PFSK-1 (cell line): ENCODE measurements around the gene HAGHL.

Experiments used
- FOXP2 ChIP-seq: optimal IDR thresholded peaks from 2 replicates; pipeline ENCODE3; 2011; ENCODE audit warnings: borderline replicate concordance, control low read depth, inconsistent platforms; ENCODE audit not compliant: insufficient read depth; ENCODE audit errors: extremely low read length, extremely low read depth
- POLR2AphosphoS5 ChIP-seq: IDR thresholded peaks from 2 replicates; pipeline ENCODE4 v1.6.1; 2012; ENCODE audit warnings: low read depth, mild to moderate bottlenecking, control low read depth, low read length, moderate library complexity
- REST ChIP-seq, 2 experiments: IDR thresholded peaks; 2 replicates each; pipeline versions ENCODE4 v1.6.1 to v1.8.0; 2011 to 2012; ENCODE audit warnings: low read depth in 2 of 2, low read length in 2 of 2, control low read depth in 1 of 2, inconsistent platforms in 1 of 2, mild to moderate bottlenecking in 1 of 2, moderate library complexity in 1 of 2; ENCODE audit not compliant: insufficient read depth in 1 of 2
- SIN3A ChIP-seq: IDR thresholded peaks from 2 replicates; pipeline ENCODE4 v1.6.1; 2012; ENCODE audit warnings: mild to moderate bottlenecking, low read length, moderate library complexity, borderline replicate concordance; ENCODE audit not compliant: insufficient read depth
- TAF1 ChIP-seq: IDR thresholded peaks from 2 replicates; pipeline ENCODE4 v1.6.1; 2012; ENCODE audit warnings: low read length, control low read depth, borderline replicate concordance; ENCODE audit not compliant: insufficient read depth

HAGHL gene

GRCh38 chr16:736936-737481 is 10.1 kb downstream of the HAGHL start:
- no peak for TF ChIP-seq SIN3A
- no peak for TF ChIP-seq TAF1
- TF ChIP-seq POLR2AphosphoS5 = no peak
- TF ChIP-seq FOXP2 = no peak
- no peak for TF ChIP-seq REST (IDR thresholded peaks at IDR 0.05; ENCODE audit: insufficient read depth in 1 of 2, low read depth in 2 of 2, low read length in 2 of 2)

- TF ChIP-seq FOXP2 = no peak
Observed at GRCh38 chr16:739560-740458, 12.9 kb downstream of the HAGHL start.

- TF ChIP-seq SIN3A (no peak), FOXP2 (no peak), TAF1 (no peak), REST (IDR thresholded peaks at IDR 0.05; ENCODE audit: insufficient read depth in 1 of 2, low read depth in 2 of 2, low read length in 2 of 2) (no peak), POLR2AphosphoS5 (no peak)
Observed at GRCh38 chr16:740459-740763, 13.5 kb downstream of the HAGHL start.

GRCh38 chr16:740764-741505 is 14.0 kb downstream of the HAGHL start, which contains the start of gene CIAO3:
CIAO3 (minus strand) TSS chr16:740997; CDS start chr16:740985, 12 bp downstream.
- no peak; the same call in 1 of the 2 replicates for TF ChIP-seq SIN3A
- peak; percentile 94 for TF ChIP-seq TAF1
- peak; percentile 88 for TF ChIP-seq FOXP2

GRCh38 chr16:741986-742629 is 15.2 kb downstream of the HAGHL start:
- no peak for TF ChIP-seq TAF1
- no peak for TF ChIP-seq SIN3A
- TF ChIP-seq POLR2AphosphoS5 = no peak

- TF ChIP-seq POLR2AphosphoS5 (no peak), FOXP2 (no peak), TAF1 (no peak), REST (IDR thresholded peaks at IDR 0.05; ENCODE audit: insufficient read depth in 1 of 2, low read depth in 2 of 2, low read length in 2 of 2) (no peak), SIN3A (no peak)
Observed at GRCh38 chr16:743794-744500, 17.0 kb downstream of the HAGHL start.
